ENCODE measurements around the gene HOXD9. TPM values are rescaled to one million over a fixed set of nuclear protein-coding genes. Genes with fewer than 3 reads are reported as not detected.

HOXD9 gene
- total RNA-seq, 2 experiments from 2014 or later: not detected

DNA sequence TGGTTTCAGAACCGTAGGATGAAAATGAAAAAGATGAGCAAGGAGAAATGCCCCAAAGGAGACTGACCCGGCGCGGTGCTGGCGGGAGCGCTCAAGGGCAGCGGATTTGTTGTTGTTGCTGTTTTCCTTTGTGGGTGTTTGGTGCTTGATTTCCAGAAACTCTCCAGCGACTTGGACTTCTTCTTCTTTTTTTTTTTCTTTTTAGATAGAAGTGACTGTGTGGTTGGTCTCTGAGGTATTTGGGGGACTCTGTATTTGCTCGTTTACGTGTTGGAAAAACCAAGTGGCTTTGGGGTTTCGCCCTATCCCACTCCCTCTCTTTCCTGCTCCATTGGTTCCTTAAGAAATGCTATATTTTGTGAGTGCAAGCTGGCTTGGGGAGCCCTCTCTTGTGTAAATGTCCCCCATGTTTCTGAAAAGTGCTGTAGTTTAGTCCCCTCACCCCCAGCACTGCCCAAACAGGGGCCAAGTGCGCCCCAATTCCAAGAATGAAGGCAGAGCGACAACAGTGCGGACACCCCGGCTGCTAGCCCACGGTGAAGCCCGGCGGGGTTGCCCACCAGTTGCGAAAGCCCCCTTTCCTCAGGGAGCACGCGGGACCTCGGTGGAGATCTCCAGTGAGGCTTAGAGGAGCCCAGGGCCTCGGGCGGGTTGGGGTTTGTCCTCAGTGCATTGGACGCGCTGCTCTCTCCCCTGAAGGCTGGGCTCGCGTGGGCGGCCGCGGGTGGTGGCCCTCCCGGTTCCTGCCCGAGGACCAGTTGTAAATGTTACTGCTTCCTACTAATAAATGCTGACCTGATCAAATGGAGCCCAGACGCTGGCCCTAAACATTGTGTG lies 1.8 kb downstream of the HOXD9 start:
- no peak for DNase-seq (ENCODE audit: low spot score)
- BruUV-seq (replicated peaks): no TSS peak
- no peak for TF ChIP-seq EZH2phosphoT487 (IDR thresholded peaks at IDR 0.05; ENCODE audit: borderline replicate concordance, low read depth, low read length)
- TF ChIP-seq, protein P1, sequence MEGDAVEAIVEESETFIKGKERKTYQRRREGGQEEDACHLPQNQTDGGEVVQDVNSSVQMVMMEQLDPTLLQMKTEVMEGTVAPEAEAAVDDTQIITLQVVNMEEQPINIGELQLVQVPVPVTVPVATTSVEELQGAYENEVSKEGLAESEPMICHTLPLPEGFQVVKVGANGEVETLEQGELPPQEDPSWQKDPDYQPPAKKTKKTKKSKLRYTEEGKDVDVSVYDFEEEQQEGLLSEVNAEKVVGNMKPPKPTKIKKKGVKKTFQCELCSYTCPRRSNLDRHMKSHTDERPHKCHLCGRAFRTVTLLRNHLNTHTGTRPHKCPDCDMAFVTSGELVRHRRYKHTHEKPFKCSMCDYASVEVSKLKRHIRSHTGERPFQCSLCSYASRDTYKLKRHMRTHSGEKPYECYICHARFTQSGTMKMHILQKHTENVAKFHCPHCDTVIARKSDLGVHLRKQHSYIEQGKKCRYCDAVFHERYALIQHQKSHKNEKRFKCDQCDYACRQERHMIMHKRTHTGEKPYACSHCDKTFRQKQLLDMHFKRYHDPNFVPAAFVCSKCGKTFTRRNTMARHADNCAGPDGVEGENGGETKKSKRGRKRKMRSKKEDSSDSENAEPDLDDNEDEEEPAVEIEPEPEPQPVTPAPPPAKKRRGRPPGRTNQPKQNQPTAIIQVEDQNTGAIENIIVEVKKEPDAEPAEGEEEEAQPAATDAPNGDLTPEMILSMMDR (conservative IDR thresholded peaks at IDR 0.05; ENCODE audit: low read length): no peak
- intact Hi-C loops (cut with micrococcal nuclease; ENCODE audit: unreplicated experiment): no loop called here
- Histone ChIP-seq H3K4me1 (ENCODE audit: insufficient read depth, low read length, poor library complexity, severe bottlenecking) (no peaks in the 10 kb centered on the region), H3K79me2 (ENCODE audit: insufficient read depth, low read depth, low read length) (no peaks in the 10 kb centered on the region), H2AFZ (ENCODE audit: low read length) (no peak overlapping the region), H3K9me2 (ENCODE audit: insufficient read depth, low read length) (no peaks in the 10 kb centered on the region), H3K36me3 (ENCODE audit: insufficient read depth, low read length) (no peaks in the 10 kb centered on the region), H3K4me3 (ENCODE audit: low read depth, low read length, poor library complexity, severe bottlenecking) (no peak overlapping the region), H3K4me2 (ENCODE audit: low read length) (no peak overlapping the region), H3K9me3 (ENCODE audit: low read length) (no peaks in the 10 kb centered on the region), H3K27ac (ENCODE audit: low read depth, low read length, poor library complexity, severe bottlenecking) (no peak overlapping the region), H4K20me1 (ENCODE audit: insufficient read depth, low read length) (no peaks in the 10 kb centered on the region)
- ChIA-PET CTCF (ENCODE audit: unreplicated experiment) (no interaction called here), POLR2A (no interaction called here)

DNA sequence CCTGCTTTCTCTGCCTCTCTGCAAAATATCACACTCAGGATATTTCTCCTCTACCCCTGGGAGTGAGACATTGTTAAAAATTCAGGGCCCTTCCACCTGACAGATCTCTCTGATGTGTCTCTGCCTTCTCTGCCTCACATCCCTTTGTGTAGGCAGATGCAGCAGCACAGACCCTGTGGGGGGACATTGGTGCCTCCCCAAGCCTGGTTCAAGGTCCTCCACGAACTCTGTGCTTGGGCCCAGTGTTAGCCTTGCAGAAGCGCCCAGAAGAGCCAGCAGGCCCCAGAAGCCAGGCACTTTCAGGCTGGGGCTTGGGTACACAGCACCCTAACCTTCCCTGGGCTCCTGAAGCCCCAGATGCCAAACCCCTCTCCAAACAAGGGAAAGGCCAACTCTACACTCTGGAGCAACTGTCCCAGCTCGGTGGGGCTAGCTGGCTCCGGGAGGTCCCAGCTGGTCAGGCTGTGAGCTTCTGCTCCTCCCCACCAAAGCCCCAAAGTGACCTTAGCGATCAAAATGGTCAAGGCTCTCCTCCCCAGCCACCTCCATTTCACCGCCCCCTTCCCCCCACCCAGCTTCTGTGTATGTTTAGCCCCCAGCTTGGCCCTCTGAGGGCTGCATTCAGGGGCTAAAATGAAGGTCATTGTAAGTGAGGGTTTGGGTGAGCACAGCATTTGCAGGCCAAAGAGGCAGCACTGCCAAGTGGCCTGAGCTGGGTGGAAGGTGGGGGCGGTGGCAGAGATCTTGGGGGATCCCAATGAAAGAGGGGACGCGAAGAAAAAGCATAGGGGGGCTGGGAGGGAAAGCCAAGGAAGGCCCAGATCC lies 2.6 kb downstream of the HOXD9 start:
- no peak overlapping the region for H3K4me2 ChIP-seq (ENCODE audit: low read length)
- intact Hi-C loops (cut with micrococcal nuclease; ENCODE audit: unreplicated experiment): loop anchor here (5.0 kb wide), 1 partner anchor 427 kb away; no protein-coding TSS in a partner anchor
- POLR2A ChIA-PET: interaction anchor here (0.6 kb wide), 1 partner anchor 31 kb away, joined by 4 read pairs; no protein-coding TSS in a partner anchor
- H3K4me3 ChIP-seq (ENCODE audit: low read depth, low read length, poor library complexity, severe bottlenecking): no peak overlapping the region
- TF ChIP-seq EZH2phosphoT487 (IDR thresholded peaks at IDR 0.05; ENCODE audit: borderline replicate concordance, low read depth, low read length): no peak
- TF ChIP-seq, protein P1 (conservative IDR thresholded peaks at IDR 0.05; ENCODE audit: low read length): no peak
- no peaks in the 10 kb centered on the region for H3K79me2 ChIP-seq (ENCODE audit: insufficient read depth, low read depth, low read length)
- CTCF ChIA-PET (ENCODE audit: unreplicated experiment): no interaction called here
- no peaks in the 10 kb centered on the region for H3K36me3 ChIP-seq (ENCODE audit: insufficient read depth, low read length)
- H3K4me1 ChIP-seq (ENCODE audit: insufficient read depth, low read length, poor library complexity, severe bottlenecking): no peaks in the 10 kb centered on the region
- no peak for DNase-seq (ENCODE audit: low spot score)
- no peaks in the 10 kb centered on the region for H3K9me3 ChIP-seq (ENCODE audit: low read length)
- no TSS peak for BruUV-seq (replicated peaks)
- H3K27ac ChIP-seq (ENCODE audit: low read depth, low read length, poor library complexity, severe bottlenecking): no peak overlapping the region
- no peaks in the 10 kb centered on the region for H3K9me2 ChIP-seq (ENCODE audit: insufficient read depth, low read length)
- no peak overlapping the region for H2AFZ ChIP-seq (ENCODE audit: low read length)
- H4K20me1 ChIP-seq (ENCODE audit: insufficient read depth, low read length): no peaks in the 10 kb centered on the region
